ENCODE data around the gene PCARE. TPM values are rescaled to one million over a fixed set of nuclear protein-coding genes. Genes with fewer than 3 reads are reported as not detected.
A peak's percentile ranks its signal among the peaks of the same experiment; 100 is the strongest.

The PCARE gene
- total and polyA plus RNA-seq, 2 of the 8 experiments (the other 6 are each of a cell fraction or from before 2014, with no cell fraction given): not detected

DNA sequence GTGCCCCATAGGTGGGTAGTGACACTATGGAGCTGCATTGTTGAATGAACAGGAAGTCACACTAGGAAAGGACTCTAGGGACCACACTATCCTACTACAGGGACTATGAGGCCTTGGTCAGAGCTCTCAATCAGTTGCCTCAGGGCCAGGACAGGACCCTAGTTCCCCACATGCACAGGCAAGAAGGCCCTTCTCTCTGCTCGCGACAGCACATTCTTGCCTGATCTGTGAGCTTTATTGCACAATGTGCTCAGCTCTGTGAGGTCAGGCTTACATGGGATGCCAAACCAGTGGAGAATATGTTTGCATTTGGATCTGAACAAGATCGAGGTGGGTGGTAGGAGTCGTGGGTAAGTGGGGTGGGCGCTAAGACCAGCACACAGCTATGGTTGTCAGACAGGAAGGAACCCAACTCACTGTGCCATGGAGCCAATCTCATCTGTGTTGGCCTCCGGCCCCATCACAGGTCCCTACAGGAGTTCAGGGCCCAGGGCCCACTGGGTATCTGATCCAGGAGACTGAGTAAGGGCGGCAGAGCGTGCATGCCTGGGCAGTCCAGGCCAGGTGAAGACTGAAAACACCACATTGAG, 8.0 kb downstream of the PCARE start:
- ChIA-PET POLR2A (ENCODE audit: partially characterized antibody) (no interaction called here), CTCF (ENCODE audit: partially characterized antibody) (interaction anchor here (1.0 to 1.6 kb wide), 5 partner anchors 11 to 129 kb away, joined by 3 to 4 read pairs (median 3); no protein-coding TSS in a partner anchor)
- Histone ChIP-seq H3K23me2 (ENCODE audit: low read depth, low read length) (no peaks in the 10 kb centered on the region), H2AFZ (ENCODE audit: low read length) (no peak overlapping the region), H4K5ac (ENCODE audit: insufficient read length, low read depth, low read length) (no peak overlapping the region), H2BK120ac (replicated peaks; ENCODE audit: low read depth, low read length) (no peak overlapping the region), H2BK15ac (ENCODE audit: low read length) (peak overlapping the region; percentile 48), H3K18ac (ENCODE audit: extremely low read depth, low read length) (no peak overlapping the region), H3K9me3 (ENCODE audit: insufficient read depth in 2 of 2, low read depth in 1 of 2, low read length in 1 of 2) (no peaks in the 10 kb centered on the region), H3K4ac (replicated peaks; ENCODE audit: insufficient read length, low read depth, low read length) (no peak overlapping the region), H4K8ac (ENCODE audit: extremely low read depth, insufficient read depth, low read length) (0 out of 2 replicates have a peak overlapping the region, but pooled peaks have one; percentile 77), H3K79me1 (ENCODE audit: low read depth, low read length) (no peaks in the 10 kb centered on the region), H2BK20ac (ENCODE audit: low read length) (no peak overlapping the region), H3K4me2 (ENCODE audit: insufficient read depth in 1 of 2, low read depth in 2 of 2, low read length in 2 of 2) (no peak overlapping the region), H3K79me2 (ENCODE audit: control insufficient read depth in 1 of 2, insufficient read depth in 2 of 2, low read length in 2 of 2) (no peaks in the 10 kb centered on the region), H4K91ac (replicated peaks; ENCODE audit: insufficient read length, low read length) (no peak overlapping the region), H3K27ac (ENCODE audit: low read depth, low read length) (no peak overlapping the region), H3K36me3 (ENCODE audit: control insufficient read depth in 2 of 4, insufficient read depth in 4 of 4, low read length in 3 of 4) (no peaks in the 10 kb centered on the region), H3K23ac (ENCODE audit: insufficient read length) (no peak overlapping the region), H3K56ac (replicated peaks; ENCODE audit: insufficient read length, low read depth, low read length) (no peak overlapping the region), H2BK12ac (ENCODE audit: low read depth, low read length) (no peak overlapping the region), H3K4me3 (ENCODE audit: extremely low read depth in 1 of 4, insufficient read depth in 2 of 4, low read depth in 3 of 4, low read length in 4 of 4) (no peak overlapping the region), H3K9ac (replicated peaks in 1 of 4; ENCODE audit: extremely low read depth in 1 of 4, low read depth in 3 of 4, low read length in 3 of 4) (no peak overlapping the region), H3K14ac (ENCODE audit: insufficient read length) (no peak overlapping the region), H2BK5ac (ENCODE audit: low read depth, low read length) (no peak overlapping the region), H2AK5ac (ENCODE audit: low read depth, low read length) (no peak overlapping the region), H4K20me1 (replicated peaks in 1 of 2; ENCODE audit: control insufficient read depth in 1 of 2, insufficient read depth in 2 of 2, low read length in 2 of 2) (no peaks in the 10 kb centered on the region), H3K27me3 (replicated peaks in 1 of 4; ENCODE audit: control insufficient read depth in 3 of 4, extremely low read depth in 1 of 4, insufficient read depth in 3 of 4, low read length in 3 of 4) (no peaks in the 10 kb centered on the region), H3K4me1 (replicated peaks in 1 of 4; ENCODE audit: control insufficient read depth in 3 of 4, insufficient read depth in 4 of 4, low read length in 3 of 4) (peaks cover 1 to 13% (median 5%) of the 10 kb centered on the region in 4 experiments)
- FAIRE-seq (no peak), DNase-seq (ENCODE audit: low read depth in 1 of 2, low spot score in 2 of 2) (no peak)
- TF ChIP-seq SIN3A (conservative IDR thresholded peaks at IDR 0.05 in 1 of 2, IDR thresholded peaks at IDR 0.05 in 1 of 2; ENCODE audit: low read depth in 1 of 2, low read length in 2 of 2): no peak
- no peak for TF ChIP-seq CTCF (IDR thresholded peaks at IDR 0.05; ENCODE audit: control extremely low read depth in 1 of 3, insufficient read depth in 1 of 3, low read depth in 1 of 3, low read length in 3 of 3)
- 85% methylated on average over 8 of the region's 8 CpGs; no CpG with 5 or more reads in 1 of the 2 experiments for WGBS, 2 experiments (ENCODE audit: extremely low coverage in 1 of 2, insufficient coverage in 1 of 2, insufficient read length in 1 of 2, insufficient replicate concordance in 2 of 2, low coverage in 1 of 2, low lambda C conversion rate in 2 of 2, missing lambda C conversion rate in 1 of 2)

Measured in H1 (cell line).